Mucosa of gallbladder (tissue), 1 donor: ENCODE measurements around the gene TNP2. TPM values are rescaled to one million over a fixed set of nuclear protein-coding genes. Genes with fewer than 3 reads are reported as not detected.
A peak's percentile ranks its signal among the peaks of the same experiment; 100 is the strongest.

Source experiments
- DNase-seq: peaks from one replicate; pipeline ENCODE4 v3.0.0-alpha.2; 2020; ENCODE audit warnings: low spot score
- total RNA-seq: library from RNA; stranded (reverse); gene quantifications from one replicate; pipeline ENCODE4 v1.2.1, GENCODE V29; 2021
- donor health status: DM: no; HTN: no; CAD: no.

TNP2 gene
- total RNA-seq, 1 donor from 2014 or later, result not detected

GRCh38 chr16:11277607-11278337 lies 8.6 kb upstream of the TNP2 start:
- no peak for DNase-seq

GRCh38 chr16:11276896-11277593 lies 7.9 kb upstream of the TNP2 start:
- DNase-seq, result no peak

GRCh38 chr16:11276143-11276895 lies 7.2 kb upstream of the TNP2 start, which contains the start of gene PRM2:
PRM2 (minus strand) TSS chr16:11276480; CDS start chr16:11276370, 110 bp downstream.
- no peak for DNase-seq

GRCh38 chr16:11274964-11275363 lies 5.8 kb upstream of the TNP2 start:
- no peak for DNase-seq

- no peak for DNase-seq
Measured at GRCh38 chr16:11273721-11274324, 4.7 kb upstream of the TNP2 start.

- DNase-seq, result no peak
Measured at GRCh38 chr16:11272921-11273720, 4.0 kb upstream of the TNP2 start, which contains the start of gene PRM3. PRM3 (minus strand) TSS chr16:11273629; CDS start chr16:11273595, 34 bp downstream.

- DNase-seq, result no peak
Measured at GRCh38 chr16:11272484-11272883, 3.4 kb upstream of the TNP2 start.

- DNase-seq, result no peak
Measured at GRCh38 chr16:11271610-11272009, 2.5 kb upstream of the TNP2 start.

- no peak for DNase-seq
Measured at GRCh38 chr16:11270602-11271162, 1.6 kb upstream of the TNP2 start.

- DNase-seq, result no peak
Measured at GRCh38 chr16:11265124-11265523, 4.0 kb downstream of the TNP2 start.

GRCh38 chr16:11264155-11264832 lies 4.8 kb downstream of the TNP2 start:
- no peak for DNase-seq

GRCh38 chr16:11263737-11264136 lies 5.4 kb downstream of the TNP2 start:
- no peak for DNase-seq

- no peak for DNase-seq
Measured at GRCh38 chr16:11262915-11263314, 6.2 kb downstream of the TNP2 start.

GRCh38 chr16:11260596-11260966 lies 8.5 kb downstream of the TNP2 start:
- no peak for DNase-seq

- DNase-seq, result no peak
Measured at GRCh38 chr16:11259655-11260595, 9.2 kb downstream of the TNP2 start.

- no peak for DNase-seq
Measured at GRCh38 chr16:11258553-11259492, 10.3 kb downstream of the TNP2 start.

GRCh38 chr16:11257131-11257938 lies 11.8 kb downstream of the TNP2 start:
- DNase-seq, result peak; percentile 80
